Stomach (tissue), 4 donors: ENCODE results near the gene PHF21A.

Experiments
- EP300 ChIP-seq: sonication (generic); formaldehyde crosslinking; IDR thresholded peaks from one replicate; pipeline ENCODE4 v1.6.1; 2017; ENCODE audit warnings: antibody characterized with exemption
- POLR2A ChIP-seq, 4 donors: fragments of 450-650 bp; IDR thresholded peaks; one replicate each; pipeline ENCODE4 v1.6.1; 2016; ENCODE audit warnings: antibody characterized with exemption in 4 of 4, control low read depth in 2 of 4, mild to moderate bottlenecking in 1 of 4, moderate library complexity in 1 of 4
- TF ChIP-seq, protein P1 (sequence below), 7 experiments: fragments of 450-650 bp in 4 of 7; fragments of 200-600 bp in 3 of 7; sonication (generic) in 3 of 7; IDR thresholded peaks; one replicate each; pipeline ENCODE4 v1.5.1; 2016 to 2019; ENCODE audit warnings: antibody characterized with exemption in 7 of 7, control low read depth in 2 of 7, mild to moderate bottlenecking in 1 of 7

- TF ChIP-seq, protein P1, sequence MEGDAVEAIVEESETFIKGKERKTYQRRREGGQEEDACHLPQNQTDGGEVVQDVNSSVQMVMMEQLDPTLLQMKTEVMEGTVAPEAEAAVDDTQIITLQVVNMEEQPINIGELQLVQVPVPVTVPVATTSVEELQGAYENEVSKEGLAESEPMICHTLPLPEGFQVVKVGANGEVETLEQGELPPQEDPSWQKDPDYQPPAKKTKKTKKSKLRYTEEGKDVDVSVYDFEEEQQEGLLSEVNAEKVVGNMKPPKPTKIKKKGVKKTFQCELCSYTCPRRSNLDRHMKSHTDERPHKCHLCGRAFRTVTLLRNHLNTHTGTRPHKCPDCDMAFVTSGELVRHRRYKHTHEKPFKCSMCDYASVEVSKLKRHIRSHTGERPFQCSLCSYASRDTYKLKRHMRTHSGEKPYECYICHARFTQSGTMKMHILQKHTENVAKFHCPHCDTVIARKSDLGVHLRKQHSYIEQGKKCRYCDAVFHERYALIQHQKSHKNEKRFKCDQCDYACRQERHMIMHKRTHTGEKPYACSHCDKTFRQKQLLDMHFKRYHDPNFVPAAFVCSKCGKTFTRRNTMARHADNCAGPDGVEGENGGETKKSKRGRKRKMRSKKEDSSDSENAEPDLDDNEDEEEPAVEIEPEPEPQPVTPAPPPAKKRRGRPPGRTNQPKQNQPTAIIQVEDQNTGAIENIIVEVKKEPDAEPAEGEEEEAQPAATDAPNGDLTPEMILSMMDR (IDR thresholded peaks at IDR 0.05), result no peak
- TF ChIP-seq POLR2A (IDR thresholded peaks at IDR 0.05) (no peak), EP300 (no peak)
Observed at GRCh38 chr11:46100670-46101069, 20.6 kb downstream of the PHF21A start.
